Prostate gland (tissue), 2 donors: ENCODE results near the gene RMND5A. TPM values are rescaled to one million over a fixed set of nuclear protein-coding genes. Genes with fewer than 3 reads are reported as not detected.
"Not testable (repeated sequence)": the region's sequence is repeated elsewhere in the genome, so short reads cannot be mapped to it uniquely, and the experiment has no call there.

Experiments used
- DNase-seq: peaks from one replicate; pipeline ENCODE4 v3.0.0-alpha.2; 2019; ENCODE audit warnings: low spot score
- H3K27ac ChIP-seq, 2 donors: fragments of 200-600 bp; sonication (generic); 2 replicates each; pipeline ENCODE4 v1.5.1; 2017 to 2019
- H3K27me3 ChIP-seq: fragments of 200-600 bp; sonication (generic); replicated peaks from 2 replicates; pipeline ENCODE4 v1.5.1; 2019; ENCODE audit not compliant: insufficient read depth
- H3K36me3 ChIP-seq, 2 donors: fragments of 200-600 bp; sonication (generic); 1 replicate in 1 of 2; 2 replicates in 1 of 2; pipeline versions ENCODE4 v1.5.1 to v1.8.1; 2017 to 2019
- H3K4me1 ChIP-seq: fragments of 200-600 bp; sonication (generic); replicated peaks from 2 replicates; pipeline ENCODE4 v1.5.1; 2019
- H3K4me3 ChIP-seq, 2 donors: fragments of 200-600 bp; sonication (generic); 2 replicates each; pipeline ENCODE4 v1.5.1; 2017 to 2019
- H3K9me3 ChIP-seq: fragments of 200-600 bp; sonication (generic); 2 replicates; pipeline ENCODE4 v1.5.1; 2017
- POLR2A ChIP-seq: fragments of 450-650 bp; IDR thresholded peaks from one replicate; pipeline ENCODE4 v1.6.1; 2016; ENCODE audit warnings: antibody characterized with exemption, mild to moderate bottlenecking
- POLR2AphosphoS5 ChIP-seq: sonication (generic); formaldehyde crosslinking; IDR thresholded peaks from one replicate; pipeline ENCODE4 v1.6.1; 2017; ENCODE audit warnings: antibody characterized with exemption
- WGBS: methylation state at CpG from one replicate; pipeline ENCODE4 v1.1.5; 2018; 5-methylcytosine and 5-hydroxymethylcytosine counted together
- intact Hi-C: fragments of 100-400 bp; cut with DNase I; formaldehyde crosslinking; loops from one replicate; pipeline ENCODE4 v1.14.2; 2022
- total RNA-seq, 2 donors: library from RNA; depleted of rRNA; stranded (reverse); fragments of >200 nt; gene quantifications; one replicate each; pipeline ENCODE4 v1.1.0, GENCODE V29; 2016
- TF ChIP-seq, protein P1 (sequence below), 4 experiments: fragments of 200-600 bp in 2 of 4; fragments of 450-650 bp in 2 of 4; sonication (generic) in 2 of 4; IDR thresholded peaks; 1 replicate in 3 of 4; 2 replicates in 1 of 4; pipeline ENCODE4 v1.5.1; 2016 to 2019; ENCODE audit warnings: antibody characterized with exemption in 4 of 4, mild to moderate bottlenecking in 2 of 4, moderate library complexity in 2 of 4

RMND5A gene
- total RNA-seq, 2 donors from 2014 or later = 37.1 to 42.9 TPM

DNA sequence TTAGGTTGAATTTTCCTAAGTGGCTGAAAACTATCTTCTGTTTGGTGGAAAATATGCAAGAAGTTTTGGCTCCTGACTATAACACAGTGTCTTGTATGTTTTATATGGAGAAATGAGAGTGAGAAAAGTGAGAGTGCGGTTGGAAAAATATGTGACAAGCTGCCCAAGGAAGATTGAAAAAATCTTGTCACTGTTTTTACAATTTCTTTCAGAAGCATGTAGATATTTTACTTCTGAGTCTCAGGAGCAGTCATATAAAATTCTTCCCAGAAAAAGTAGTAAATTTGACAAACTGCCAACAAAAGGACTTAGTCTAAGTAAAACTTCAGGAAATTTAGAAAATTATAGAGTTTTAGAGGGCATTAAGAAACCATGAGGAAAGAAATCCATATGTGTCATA lies 19.4 kb upstream of the RMND5A start:
- 74% methylated on average over 1 of the region's 1 CpG for WGBS
- intact Hi-C loops = loop anchor here (10.0 kb wide), 1 partner anchor 76 kb away; the partner anchor contains the start of gene RNF103

DNA sequence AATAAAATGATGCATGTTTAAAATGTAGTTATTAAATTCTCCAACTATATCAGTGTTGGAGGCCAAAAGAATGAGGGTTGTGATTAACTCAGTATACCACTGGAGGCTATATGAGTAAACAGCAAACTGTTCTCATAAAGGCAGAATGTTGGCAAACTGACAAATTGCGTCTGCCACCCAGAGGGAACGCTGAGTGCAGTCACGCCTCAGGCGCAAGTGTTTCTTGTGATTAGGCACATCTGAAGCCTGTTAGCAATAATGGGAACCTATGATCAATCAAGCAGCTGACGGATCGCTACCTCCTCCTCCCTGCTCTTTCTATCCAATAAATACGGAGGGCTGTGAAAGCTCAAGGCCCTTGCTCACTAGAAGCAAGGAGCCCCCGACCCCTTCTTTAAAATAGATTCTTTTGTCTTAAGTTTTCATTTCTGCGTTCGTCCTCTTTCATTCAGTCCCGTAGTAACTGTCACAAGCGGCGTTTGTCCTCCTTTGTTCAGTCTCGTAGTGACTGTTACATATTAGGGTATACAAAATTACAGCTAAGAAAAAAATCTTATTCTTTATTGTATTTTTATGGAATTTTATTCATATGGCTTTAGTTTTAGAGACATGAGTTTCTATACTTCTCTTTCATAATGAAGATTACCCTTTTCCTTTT lies 16.3 kb upstream of the RMND5A start:
- 19% methylated on average over 14 of the region's 14 CpGs for WGBS
- Histone ChIP-seq H3K9me3 (no peaks in the 10 kb centered on the region), H3K27ac (peak overlapping the region; percentile 48 to 58), H3K4me3 (no peak overlapping the region), H3K36me3 (no peaks in the 10 kb centered on the region), H3K27me3 (no peaks in the 10 kb centered on the region), H3K4me1 (no peaks in the 10 kb centered on the region)
- intact Hi-C loops = loop anchor here (10.0 kb wide), 1 partner anchor 79 kb away; the partner anchor contains the start of gene RNF103
- peak; percentile 73 for DNase-seq
- TF ChIP-seq POLR2A (no peak), POLR2AphosphoS5 (peak; percentile 77)
- TF ChIP-seq, protein P1, sequence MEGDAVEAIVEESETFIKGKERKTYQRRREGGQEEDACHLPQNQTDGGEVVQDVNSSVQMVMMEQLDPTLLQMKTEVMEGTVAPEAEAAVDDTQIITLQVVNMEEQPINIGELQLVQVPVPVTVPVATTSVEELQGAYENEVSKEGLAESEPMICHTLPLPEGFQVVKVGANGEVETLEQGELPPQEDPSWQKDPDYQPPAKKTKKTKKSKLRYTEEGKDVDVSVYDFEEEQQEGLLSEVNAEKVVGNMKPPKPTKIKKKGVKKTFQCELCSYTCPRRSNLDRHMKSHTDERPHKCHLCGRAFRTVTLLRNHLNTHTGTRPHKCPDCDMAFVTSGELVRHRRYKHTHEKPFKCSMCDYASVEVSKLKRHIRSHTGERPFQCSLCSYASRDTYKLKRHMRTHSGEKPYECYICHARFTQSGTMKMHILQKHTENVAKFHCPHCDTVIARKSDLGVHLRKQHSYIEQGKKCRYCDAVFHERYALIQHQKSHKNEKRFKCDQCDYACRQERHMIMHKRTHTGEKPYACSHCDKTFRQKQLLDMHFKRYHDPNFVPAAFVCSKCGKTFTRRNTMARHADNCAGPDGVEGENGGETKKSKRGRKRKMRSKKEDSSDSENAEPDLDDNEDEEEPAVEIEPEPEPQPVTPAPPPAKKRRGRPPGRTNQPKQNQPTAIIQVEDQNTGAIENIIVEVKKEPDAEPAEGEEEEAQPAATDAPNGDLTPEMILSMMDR (IDR thresholded peaks at IDR 0.05) = peak in 3 of 4 experiments; percentile 9 to 36 (median 10)

More for the DNA sequence above, 19.4 kb upstream of the RMND5A start:
- no peaks in the 10 kb centered on the region for H3K36me3 ChIP-seq
- H3K9me3 ChIP-seq = no peaks in the 10 kb centered on the region
- H3K4me1 ChIP-seq = no peaks in the 10 kb centered on the region
- TF ChIP-seq, protein P1 (IDR thresholded peaks at IDR 0.05) = no peak
- no peak for TF ChIP-seq POLR2AphosphoS5
- no peak for TF ChIP-seq POLR2A
- H3K4me3 ChIP-seq = no peak overlapping the region
- no peaks in the 10 kb centered on the region for H3K27me3 ChIP-seq
- H3K27ac ChIP-seq = no peak overlapping the region
- DNase-seq = no peak

DNA sequence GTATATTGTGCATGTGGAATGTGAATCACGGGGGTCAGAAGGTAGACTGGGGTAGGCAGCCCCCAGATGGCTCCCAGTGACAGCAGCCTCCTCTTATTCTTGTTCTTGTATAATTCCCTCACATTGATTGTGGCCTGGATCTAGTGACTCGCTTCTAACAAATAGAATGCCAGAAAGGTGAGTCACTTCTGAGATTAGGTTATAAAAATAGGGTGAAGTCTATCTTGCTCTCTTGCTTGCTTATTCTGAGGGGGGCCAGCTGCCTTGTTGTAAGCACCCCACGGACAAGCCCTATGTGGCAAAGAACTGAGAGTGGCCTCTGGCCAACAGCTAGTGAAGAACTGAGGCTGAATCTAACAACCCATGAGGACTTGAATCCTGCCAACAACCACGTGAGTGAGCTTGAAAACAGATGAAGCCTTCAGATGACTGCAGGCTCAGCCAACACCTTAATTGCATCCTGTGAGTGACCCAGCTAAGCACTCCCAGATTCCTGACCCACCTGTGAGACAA lies 15.6 kb upstream of the RMND5A start:
- H3K4me3 ChIP-seq = no peak overlapping the region
- no peaks in the 10 kb centered on the region for H3K36me3 ChIP-seq
- H3K4me1 ChIP-seq = no peaks in the 10 kb centered on the region
- DNase-seq = peak; percentile 19
- H3K27me3 ChIP-seq = no peaks in the 10 kb centered on the region
- peak overlapping the region; percentile 48 to 58 for H3K27ac ChIP-seq
- no peaks in the 10 kb centered on the region for H3K9me3 ChIP-seq
- TF ChIP-seq, protein P1 (IDR thresholded peaks at IDR 0.05) = no peak
- TF ChIP-seq POLR2AphosphoS5 = peak; percentile 45
- intact Hi-C loops = loop anchor here (10.0 kb wide), 1 partner anchor 80 kb away; the partner anchor contains the start of gene RNF103
- WGBS = 24% methylated on average over 4 of the region's 4 CpGs

DNA sequence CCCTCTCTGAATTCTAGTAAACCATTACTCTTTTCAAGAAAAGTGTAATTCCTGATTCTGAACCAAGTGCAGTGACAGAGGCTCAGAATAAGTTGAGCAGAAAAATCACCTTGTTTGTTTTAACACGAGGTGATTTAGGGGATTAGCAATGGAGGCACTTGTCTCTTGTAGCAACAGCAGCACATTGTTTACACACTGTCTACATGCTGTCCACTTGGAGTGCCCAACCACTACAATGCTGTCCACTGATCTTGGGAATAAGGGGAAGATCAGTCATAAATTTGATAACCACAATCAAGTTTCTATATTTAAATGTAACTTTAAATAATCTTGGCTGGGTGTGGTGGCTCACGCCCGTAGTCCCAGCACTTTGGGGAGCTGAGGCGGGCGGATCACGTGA lies 13.9 kb upstream of the RMND5A start:
- no peaks in the 10 kb centered on the region for H3K36me3 ChIP-seq
- no peaks in the 10 kb centered on the region for H3K27me3 ChIP-seq
- H3K27ac ChIP-seq = no peak overlapping the region
- TF ChIP-seq, protein P1 (IDR thresholded peaks at IDR 0.05) = no peak
- TF ChIP-seq POLR2A (no peak), POLR2AphosphoS5 (no peak)
- H3K4me1 ChIP-seq = no peaks in the 10 kb centered on the region
- H3K9me3 ChIP-seq = no peaks in the 10 kb centered on the region
- intact Hi-C loops = loop anchor here (10.0 kb wide), 1 partner anchor 81 kb away; the partner anchor contains the start of gene RNF103
- no peak for DNase-seq
- WGBS = 84% methylated on average over 6 of the region's 6 CpGs
- H3K4me3 ChIP-seq = no peak overlapping the region

DNA sequence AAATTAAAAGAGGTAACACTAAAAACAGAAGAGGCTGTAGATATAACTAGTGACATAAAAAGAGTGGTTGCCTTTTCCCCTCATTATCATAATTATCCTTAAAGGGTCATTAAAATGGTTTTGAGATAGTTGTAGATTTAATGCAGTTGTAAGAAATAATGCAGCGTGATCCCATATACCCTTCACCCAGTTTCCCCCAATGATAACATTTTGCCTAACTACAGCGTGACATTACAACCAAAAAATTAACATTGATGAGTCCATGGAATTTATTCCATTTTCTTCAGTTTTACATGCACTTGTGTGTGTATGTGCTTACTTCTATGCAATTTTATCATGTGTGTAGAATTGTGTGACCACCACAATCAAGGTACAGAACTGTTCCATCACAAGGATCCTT lies 13.2 kb upstream of the RMND5A start:
- no peaks in the 10 kb centered on the region for H3K36me3 ChIP-seq
- DNase-seq = no peak
- no peak overlapping the region for H3K4me3 ChIP-seq
- H3K4me1 ChIP-seq = no peaks in the 10 kb centered on the region
- H3K27ac ChIP-seq = no peak overlapping the region
- WGBS = 98% methylated on average over 2 of the region's 2 CpGs
- no peaks in the 10 kb centered on the region for H3K9me3 ChIP-seq
- H3K27me3 ChIP-seq = no peaks in the 10 kb centered on the region
- intact Hi-C loops = loop anchor here (10.0 kb wide), 1 partner anchor 82 kb away; the partner anchor contains the start of gene RNF103
- TF ChIP-seq, protein P1 (IDR thresholded peaks at IDR 0.05) = no peak
- TF ChIP-seq POLR2A (no peak), POLR2AphosphoS5 (no peak)

DNA sequence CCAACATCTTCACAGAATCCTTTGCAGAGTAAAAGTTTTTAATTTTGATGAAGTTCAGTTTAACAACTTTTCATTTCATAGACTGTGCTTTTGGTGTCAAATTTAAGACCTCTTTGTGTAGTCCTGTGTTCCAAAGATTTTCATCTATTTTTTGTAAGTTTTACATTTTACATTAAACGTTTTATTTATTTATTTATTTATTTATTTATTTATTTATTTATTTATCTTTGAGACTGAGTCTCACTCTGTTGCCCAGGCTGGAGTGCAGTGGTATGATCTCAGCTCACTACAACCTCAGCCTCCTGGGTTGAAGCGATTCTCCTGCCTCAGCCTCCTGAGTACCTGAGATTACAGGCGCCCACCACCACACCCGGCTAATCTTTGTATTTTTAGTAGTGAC lies 12.0 kb upstream of the RMND5A start:
- intact Hi-C loops = loop anchor here (10.0 kb wide), 1 partner anchor 83 kb away; the partner anchor contains the start of gene RNF103
- H3K9me3 ChIP-seq, DNase-seq, H3K27ac ChIP-seq, H3K4me3 ChIP-seq, H3K27me3 ChIP-seq, H3K4me1 ChIP-seq, H3K36me3 ChIP-seq: not testable (repeated sequence)
- WGBS = 90% methylated on average over 4 of the region's 4 CpGs

DNA sequence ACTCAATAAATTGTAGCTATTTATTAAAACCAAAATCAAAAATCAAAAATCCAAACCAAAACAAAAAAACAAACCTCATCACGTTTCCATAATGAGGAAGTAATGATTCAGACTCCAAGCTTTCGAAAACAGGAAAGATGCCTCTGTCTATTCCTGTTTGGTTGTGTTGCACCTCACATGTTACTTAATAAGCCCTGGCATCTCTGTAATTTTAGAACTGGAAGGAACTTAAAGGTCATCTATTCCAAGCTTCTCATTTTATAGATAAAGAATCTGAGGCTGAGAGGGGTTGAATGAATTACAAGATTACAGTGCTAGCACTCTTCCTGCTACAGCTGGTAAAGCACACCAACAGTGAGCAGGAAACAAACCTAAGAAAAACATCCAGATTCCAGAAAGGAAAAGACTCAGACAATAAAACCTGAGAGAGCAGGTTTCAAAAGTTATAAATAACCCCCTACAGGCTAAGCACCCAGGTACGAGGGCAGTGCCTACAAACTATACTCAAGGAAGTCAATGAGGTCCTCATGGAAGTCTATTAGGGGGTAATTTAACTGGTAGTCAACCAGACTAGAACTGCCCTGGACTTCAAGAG lies 5.4 kb upstream of the RMND5A start:
- DNase-seq, H3K36me3 ChIP-seq, H3K27ac ChIP-seq, H3K4me1 ChIP-seq, H3K9me3 ChIP-seq, H3K27me3 ChIP-seq, H3K4me3 ChIP-seq, intact Hi-C loops: not testable (repeated sequence)
- WGBS = 48% methylated on average over 2 of the region's 3 CpGs
